SK-N-MC (cell line): ENCODE results near the gene MOCOS.

Experiments
- EZH2 ChIP-seq: fragments of 200-600 bp; sonication (generic); IDR thresholded peaks from one replicate; pipeline ENCODE4 v1.6.1; 2017; ENCODE audit warnings: antibody characterized with exemption
- FOXP2 ChIP-seq: optimal IDR thresholded peaks from 2 replicates; pipeline ENCODE3; 2011; ENCODE audit warnings: mild to moderate bottlenecking, moderate library complexity; ENCODE audit not compliant: insufficient read depth; ENCODE audit errors: extremely low read length, control extremely low read depth
- POLR2AphosphoS5 ChIP-seq: IDR thresholded peaks from 2 replicates; pipeline ENCODE4 v1.6.1; 2012; ENCODE audit warnings: mild to moderate bottlenecking, low read depth, low read length, borderline replicate concordance

GRCh38 chr18:36256094-36256493 lies 68.8 kb downstream of the MOCOS start:
- TF ChIP-seq EZH2 (no peak), POLR2AphosphoS5 (no peak), FOXP2 (no peak)
